KOPT-K1 (cell line): ENCODE measurements around the gene CLK3.
"Not testable (repeated sequence)": the region's sequence is repeated elsewhere in the genome, so short reads cannot be mapped to it uniquely, and the experiment has no call there.

Source experiments
- H3K27ac ChIP-seq: fragments of 200-600 bp; sonication (generic); 2 replicates; pipeline ENCODE4 v1.5.1; 2016; ENCODE audit warnings: antibody characterized with exemption, mild to moderate bottlenecking, low read depth, low read length; ENCODE audit not compliant: poor library complexity, severe bottlenecking
- H3K36me3 ChIP-seq: fragments of 200-600 bp; sonication (generic); 2 replicates; pipeline ENCODE4 v1.5.1; 2017; ENCODE audit warnings: antibody characterized with exemption, mild to moderate bottlenecking, low read length, moderate library complexity; ENCODE audit not compliant: insufficient read depth
- H3K9me3 ChIP-seq: fragments of 200-600 bp; sonication (generic); 2 replicates; pipeline ENCODE4 v1.5.1; 2017; ENCODE audit warnings: antibody characterized with exemption, low read length, mild to moderate bottlenecking; ENCODE audit not compliant: insufficient read depth, poor library complexity, severe bottlenecking

Gene CLK3

DNA sequence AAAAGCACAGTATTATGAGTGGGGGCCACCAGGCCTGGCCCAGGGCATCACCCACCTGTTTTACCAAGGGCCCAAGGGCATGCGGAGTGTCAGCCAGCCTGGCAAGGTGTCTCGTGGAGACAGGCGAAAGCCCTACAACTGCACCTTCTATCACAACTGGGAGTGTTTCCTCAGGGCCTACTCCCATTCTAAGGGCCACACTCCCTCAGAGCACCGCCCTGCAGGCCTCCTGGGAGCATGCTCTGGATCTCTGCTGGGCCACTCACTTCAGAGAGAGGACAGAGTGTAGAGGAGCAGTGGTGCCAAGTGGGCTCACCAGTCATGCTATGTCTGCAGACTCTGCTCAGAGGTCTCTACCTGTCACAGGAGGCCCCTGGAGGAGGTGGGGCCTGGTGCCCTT lies 21.2 kb upstream of the CLK3 start:
- Histone ChIP-seq H3K27ac (no peak overlapping the region), H3K9me3 (no peaks in the 10 kb centered on the region), H3K36me3 (peaks cover 79% of the 10 kb centered on the region)

DNA sequence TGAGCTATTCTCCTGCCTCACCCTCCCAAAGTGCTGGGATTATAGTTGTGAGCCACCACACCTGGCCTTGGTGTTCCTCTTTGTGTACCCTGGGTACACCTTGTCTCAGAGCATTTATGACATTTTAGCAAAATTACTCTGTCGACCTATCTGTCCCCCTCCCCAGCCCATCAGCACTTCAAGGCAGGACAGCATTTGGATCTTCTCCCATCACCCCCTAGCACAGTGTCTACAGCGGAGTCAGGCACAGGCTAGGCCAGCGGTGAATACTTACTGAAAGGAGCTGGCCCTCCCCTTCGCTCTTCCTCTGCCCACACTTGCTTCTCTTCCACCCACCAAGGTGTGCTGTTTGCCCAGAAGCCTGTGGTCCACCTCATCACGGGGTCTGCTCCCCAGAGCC lies 20.4 kb upstream of the CLK3 start:
- no peaks in the 10 kb centered on the region for H3K9me3 ChIP-seq
- H3K36me3 ChIP-seq, result peaks cover 77% of the 10 kb centered on the region
- no peak overlapping the region for H3K27ac ChIP-seq

DNA sequence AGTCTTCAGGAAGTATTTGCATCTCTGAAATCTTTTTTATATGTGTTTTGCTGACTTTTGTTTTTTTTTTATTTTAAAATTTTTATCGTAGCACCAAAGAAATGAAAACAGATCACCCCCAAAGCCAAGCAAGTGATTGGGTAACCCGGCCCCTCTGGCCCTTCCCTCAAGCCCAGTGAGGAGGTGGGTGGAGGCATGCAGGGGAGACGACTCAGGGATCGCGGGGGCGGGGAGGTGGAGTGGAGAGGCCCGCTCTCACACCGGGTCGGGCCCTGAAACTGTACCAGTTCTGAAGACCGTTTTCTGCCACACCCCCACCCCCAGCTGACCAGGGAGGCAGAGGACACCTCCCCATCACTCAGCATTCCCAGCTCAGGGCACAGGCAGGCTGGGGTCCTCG lies 18.9 kb upstream of the CLK3 start:
- H3K27ac ChIP-seq, result not testable (repeated sequence)
- peaks cover 62% of the 10 kb centered on the region for H3K36me3 ChIP-seq

DNA sequence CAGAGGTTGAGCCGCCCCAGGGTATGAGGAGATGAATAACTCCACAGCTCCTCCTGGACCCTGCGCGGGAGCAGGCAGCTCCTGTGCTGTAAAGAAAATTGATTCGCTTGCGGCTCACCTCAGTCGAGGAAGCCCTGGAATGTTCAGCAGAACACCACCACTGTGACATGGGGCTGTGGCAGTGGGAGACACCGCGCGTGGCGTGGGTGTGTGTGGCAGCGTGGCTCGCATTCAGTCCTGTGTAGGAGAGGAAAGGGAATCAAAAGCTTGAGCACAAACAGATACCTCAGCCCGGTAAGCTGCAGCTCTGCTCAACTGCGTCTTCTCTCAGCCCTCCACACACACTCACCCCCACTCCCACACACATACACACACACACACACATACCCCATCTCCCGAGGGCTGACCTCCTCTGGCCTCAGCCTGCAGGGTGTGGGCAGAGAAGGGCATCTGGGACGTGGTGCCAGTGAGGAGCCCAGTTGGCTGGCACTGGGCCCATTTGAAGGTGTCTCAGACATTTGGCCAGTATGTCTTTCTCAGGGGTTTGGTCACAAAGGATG lies 18.4 kb upstream of the CLK3 start:
- H3K9me3 ChIP-seq, H3K27ac ChIP-seq: not testable (repeated sequence)
- peaks cover 57% of the 10 kb centered on the region for H3K36me3 ChIP-seq

More for the DNA sequence above, 18.9 kb upstream of the CLK3 start:
- H3K9me3 ChIP-seq, result not testable (repeated sequence)

GRCh38 chr15:74598126-74598842 lies 17.4 kb upstream of the CLK3 start:
- Histone ChIP-seq H3K9me3 (no peaks in the 10 kb centered on the region), H3K36me3 (peaks cover 46% of the 10 kb centered on the region), H3K27ac (no peak overlapping the region)

DNA sequence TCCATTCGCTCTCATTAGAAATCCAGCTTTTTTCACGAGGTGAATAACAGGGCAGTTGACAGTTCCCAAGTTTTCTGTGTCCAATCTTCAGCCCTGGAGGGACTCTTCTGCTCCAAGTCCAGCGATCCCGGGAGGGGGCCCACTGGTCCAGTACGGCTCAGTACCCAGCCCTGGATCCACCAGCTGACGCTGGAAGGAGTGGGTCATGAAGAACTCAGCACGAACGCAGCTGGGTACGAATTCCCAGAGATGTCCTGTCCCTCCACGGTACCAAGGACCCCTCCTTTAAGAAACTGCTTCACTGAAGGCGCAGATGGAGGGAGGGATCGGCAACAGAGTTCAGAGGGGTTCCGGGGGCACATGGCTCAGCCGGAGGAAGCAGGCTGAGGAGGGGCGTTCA lies 16.5 kb upstream of the CLK3 start:
- Histone ChIP-seq H3K9me3 (no peaks in the 10 kb centered on the region), H3K27ac (no peak overlapping the region), H3K36me3 (peaks cover 38% of the 10 kb centered on the region)

DNA sequence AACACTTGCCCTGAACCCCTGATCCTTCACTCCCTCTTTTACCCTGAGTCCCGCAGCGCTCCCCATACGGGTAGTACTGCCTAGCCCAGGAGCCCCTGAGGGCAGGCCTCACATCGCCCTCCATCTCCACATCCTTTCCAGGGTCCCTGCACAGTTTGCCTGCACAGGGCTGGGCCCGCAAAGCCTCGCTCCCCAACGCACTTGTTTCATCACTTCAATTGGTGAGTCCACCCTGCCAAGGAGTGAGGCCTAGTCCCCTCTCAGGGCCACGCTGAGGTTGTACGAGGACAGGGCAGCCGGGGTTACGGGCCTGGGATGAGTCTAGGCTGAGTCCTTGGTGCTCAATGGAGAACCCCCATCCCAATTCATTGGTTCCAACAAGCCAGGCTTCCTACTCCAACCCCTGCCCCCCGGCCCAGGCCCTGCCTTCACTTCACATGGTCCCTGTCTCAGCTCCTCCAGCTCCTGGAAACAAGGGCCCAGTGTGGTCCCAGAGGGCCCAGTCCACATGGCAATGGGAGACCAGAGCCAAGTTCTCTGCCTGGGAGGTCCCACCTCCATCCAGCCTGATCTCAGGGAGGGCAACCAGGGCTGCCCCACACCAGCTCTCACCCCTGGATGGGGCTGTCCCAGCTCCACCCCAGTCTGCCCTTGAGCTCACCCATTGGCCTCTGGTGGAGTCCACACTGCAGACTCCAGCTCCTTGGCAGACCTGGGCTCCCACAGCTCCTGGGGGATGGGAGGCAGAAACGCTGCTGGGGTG lies 12.4 kb upstream of the CLK3 start:
- H3K27ac ChIP-seq, result no peak overlapping the region
- peaks cover 17% of the 10 kb centered on the region; the same call in 1 of the 2 replicates for H3K36me3 ChIP-seq
- H3K9me3 ChIP-seq, result no peaks in the 10 kb centered on the region

- H3K36me3 ChIP-seq, result peaks cover 9% of the 10 kb centered on the region; the same call in 1 of the 2 replicates
- no peaks in the 10 kb centered on the region for H3K9me3 ChIP-seq
- no peak overlapping the region for H3K27ac ChIP-seq
Observed at GRCh38 chr15:74603789-74604705, 11.6 kb upstream of the CLK3 start.

DNA sequence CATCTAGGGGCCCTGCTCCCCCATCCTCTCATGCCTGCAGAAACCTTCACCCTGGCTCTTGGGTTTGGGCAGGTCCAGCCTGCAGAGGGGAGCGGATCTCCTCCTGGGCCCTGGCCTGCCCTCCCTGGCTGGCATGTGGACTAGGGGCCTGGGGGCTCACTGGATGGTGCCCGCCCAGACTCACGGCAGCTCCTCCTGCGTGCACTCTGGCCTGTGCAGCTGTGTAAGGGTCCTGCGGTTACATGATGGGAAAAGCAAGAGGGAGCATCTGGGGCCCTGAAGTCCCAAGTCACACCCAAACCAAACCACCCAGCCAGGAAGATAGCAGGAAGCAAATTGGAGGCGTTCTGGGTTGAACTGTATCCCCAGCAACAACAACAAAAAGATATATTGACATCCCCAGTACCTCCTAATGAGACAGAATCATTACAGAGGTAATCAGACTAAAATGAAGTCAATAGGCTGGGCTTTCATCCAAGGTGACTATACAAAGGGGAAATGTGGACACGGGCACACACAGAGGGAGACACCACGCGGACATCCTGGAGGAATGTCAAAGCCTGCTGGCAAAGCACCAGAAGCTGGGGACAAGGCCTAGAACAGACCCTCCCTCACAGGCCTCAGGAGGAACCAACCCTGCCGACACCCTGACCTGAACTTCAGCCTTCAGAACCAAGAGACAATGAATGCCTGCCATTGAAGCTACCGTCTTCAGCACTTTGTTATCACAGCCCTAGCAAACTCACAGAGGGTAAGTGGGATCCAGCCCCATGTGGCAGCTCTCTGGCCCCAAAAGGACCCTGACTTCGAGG lies 10.4 kb upstream of the CLK3 start:
- Histone ChIP-seq H3K9me3 (no peaks in the 10 kb centered on the region), H3K27ac (no peak overlapping the region), H3K36me3 (no peaks in the 10 kb centered on the region)

DNA sequence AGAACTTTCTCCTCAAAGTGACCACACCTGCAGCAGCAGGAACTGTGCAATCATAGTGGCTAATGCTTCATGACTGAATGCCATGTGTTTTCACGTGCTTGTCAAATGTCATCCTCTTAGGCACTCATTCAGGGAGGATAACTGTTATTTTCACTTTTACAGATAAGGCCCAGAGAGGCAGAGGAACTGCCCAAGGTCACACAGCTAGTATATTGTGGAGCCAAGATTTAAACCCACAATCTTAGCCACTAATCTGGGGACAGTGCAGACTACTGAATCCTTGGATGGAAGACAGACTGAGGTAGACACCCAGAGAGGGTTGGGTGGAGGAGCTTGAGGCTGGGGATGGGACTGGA lies 9.9 kb upstream of the CLK3 start:
- H3K36me3 ChIP-seq, result no peaks in the 10 kb centered on the region
- no peak overlapping the region for H3K27ac ChIP-seq
- no peaks in the 10 kb centered on the region for H3K9me3 ChIP-seq

DNA sequence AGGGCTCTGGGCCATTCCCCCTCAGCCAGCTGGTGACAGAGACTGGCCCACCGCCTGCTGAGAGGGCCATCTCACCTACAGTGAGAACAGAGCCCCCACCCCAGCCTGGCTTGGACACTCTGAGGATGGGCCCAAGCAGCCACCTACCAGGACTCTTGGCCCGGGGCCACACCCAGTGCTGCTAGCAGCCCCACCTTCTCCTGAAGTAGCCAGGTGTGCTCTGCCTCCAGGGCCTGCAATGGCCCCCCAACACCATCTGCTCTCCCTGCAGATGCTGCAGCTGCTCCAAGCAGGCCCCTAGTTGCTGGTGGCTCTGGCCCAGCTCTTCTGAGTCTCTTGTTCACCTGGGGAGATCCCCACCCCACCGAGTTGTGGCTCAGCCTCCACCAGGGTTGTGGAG lies 6.8 kb upstream of the CLK3 start:
- Histone ChIP-seq H3K9me3 (no peaks in the 10 kb centered on the region), H3K36me3 (no peaks in the 10 kb centered on the region), H3K27ac (no peak overlapping the region)

DNA sequence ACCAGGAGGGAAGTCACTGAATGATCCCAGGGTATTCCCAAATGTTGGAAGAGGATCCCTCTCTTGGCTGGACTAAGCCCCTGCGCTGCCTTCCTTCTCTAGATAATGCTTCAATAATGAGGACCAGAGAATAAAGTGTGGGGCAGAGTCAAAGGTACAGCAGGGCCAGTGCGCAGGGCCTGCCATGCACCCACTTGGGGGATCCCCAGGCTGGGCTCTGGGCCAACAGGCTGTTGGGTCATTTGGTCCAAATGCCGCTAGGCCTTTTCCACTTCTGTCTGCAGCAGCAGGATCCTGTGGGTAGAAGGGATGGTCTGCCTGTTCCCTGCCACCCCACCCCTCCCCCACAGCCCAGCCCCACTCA lies 5.7 kb upstream of the CLK3 start:
- no peaks in the 10 kb centered on the region for H3K9me3 ChIP-seq
- no peak overlapping the region for H3K27ac ChIP-seq

GRCh38 chr15:74610302-74610951 lies 5.2 kb upstream of the CLK3 start:
- Histone ChIP-seq H3K36me3 (no peaks in the 10 kb centered on the region), H3K9me3 (no peaks in the 10 kb centered on the region), H3K27ac (no peak overlapping the region)

More for the DNA sequence above, 5.7 kb upstream of the CLK3 start:
- no peaks in the 10 kb centered on the region for H3K36me3 ChIP-seq

GRCh38 chr15:74611341-74611740 lies 4.3 kb upstream of the CLK3 start:
- no peaks in the 10 kb centered on the region for H3K9me3 ChIP-seq
- no peaks in the 10 kb centered on the region for H3K36me3 ChIP-seq
- no peak overlapping the region for H3K27ac ChIP-seq
